PFSK-1 (cell line): ENCODE data around the gene C17orf107.

Experiments used
- POLR2AphosphoS5 ChIP-seq: IDR thresholded peaks from 2 replicates; pipeline ENCODE4 v1.6.1; 2012; ENCODE audit warnings: low read depth, mild to moderate bottlenecking, control low read depth, low read length, moderate library complexity
- TAF1 ChIP-seq: IDR thresholded peaks from 2 replicates; pipeline ENCODE4 v1.6.1; 2012; ENCODE audit warnings: low read length, control low read depth, borderline replicate concordance; ENCODE audit not compliant: insufficient read depth

DNA sequence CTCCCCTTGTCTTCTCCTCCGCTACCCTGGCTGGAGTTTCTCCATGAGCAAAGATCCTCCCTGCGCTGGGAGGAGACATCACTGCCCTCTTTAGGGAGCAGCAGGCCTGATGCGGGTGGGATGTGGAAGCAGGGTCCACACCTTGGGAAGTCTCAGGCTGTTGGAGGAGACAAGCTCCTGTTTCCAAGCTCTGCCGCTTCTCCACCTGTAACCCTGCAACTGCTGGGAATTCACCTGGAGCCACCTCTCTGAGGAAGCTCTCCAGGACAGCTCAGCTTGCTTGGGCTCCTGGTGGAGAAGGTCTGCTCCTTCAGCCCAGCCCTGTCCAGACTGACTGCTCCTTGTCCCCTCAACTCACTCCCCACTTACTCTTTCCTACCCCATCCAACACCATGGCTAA, 14.8 kb upstream of the C17orf107 start:
- no peak for TF ChIP-seq POLR2AphosphoS5
- TF ChIP-seq TAF1 = no peak
